IPS-18a (cell line): Measurements from ENCODE around the gene RHBDD1.

Source experiments
- H3K27ac ChIP-seq: one replicate; pipeline ENCODE4 v1.5.1; 2013; ENCODE audit warnings: low read length
- H3K27me3 ChIP-seq: one replicate; pipeline ENCODE4 v1.6.1; 2013; ENCODE audit warnings: mild to moderate bottlenecking, low read length; ENCODE audit not compliant: control insufficient read depth, insufficient read depth
- H3K36me3 ChIP-seq: one replicate; pipeline ENCODE4 v1.6.1; 2013; ENCODE audit warnings: low read depth, low read length; ENCODE audit not compliant: control insufficient read depth
- H3K4me1 ChIP-seq: one replicate; pipeline ENCODE4 v1.6.1; 2013; ENCODE audit warnings: low read depth, low read length; ENCODE audit not compliant: control insufficient read depth
- H3K4me3 ChIP-seq: one replicate; pipeline ENCODE4 v1.5.1; 2013; ENCODE audit warnings: low read length
- H3K9ac ChIP-seq: one replicate; pipeline ENCODE4 v1.6.1; 2013; ENCODE audit warnings: mild to moderate bottlenecking, low read length, moderate library complexity
- H3K9me3 ChIP-seq: one replicate; pipeline ENCODE4 v1.6.1; 2013; ENCODE audit warnings: low read depth, low read length; ENCODE audit not compliant: control insufficient read depth

Gene RHBDD1

DNA sequence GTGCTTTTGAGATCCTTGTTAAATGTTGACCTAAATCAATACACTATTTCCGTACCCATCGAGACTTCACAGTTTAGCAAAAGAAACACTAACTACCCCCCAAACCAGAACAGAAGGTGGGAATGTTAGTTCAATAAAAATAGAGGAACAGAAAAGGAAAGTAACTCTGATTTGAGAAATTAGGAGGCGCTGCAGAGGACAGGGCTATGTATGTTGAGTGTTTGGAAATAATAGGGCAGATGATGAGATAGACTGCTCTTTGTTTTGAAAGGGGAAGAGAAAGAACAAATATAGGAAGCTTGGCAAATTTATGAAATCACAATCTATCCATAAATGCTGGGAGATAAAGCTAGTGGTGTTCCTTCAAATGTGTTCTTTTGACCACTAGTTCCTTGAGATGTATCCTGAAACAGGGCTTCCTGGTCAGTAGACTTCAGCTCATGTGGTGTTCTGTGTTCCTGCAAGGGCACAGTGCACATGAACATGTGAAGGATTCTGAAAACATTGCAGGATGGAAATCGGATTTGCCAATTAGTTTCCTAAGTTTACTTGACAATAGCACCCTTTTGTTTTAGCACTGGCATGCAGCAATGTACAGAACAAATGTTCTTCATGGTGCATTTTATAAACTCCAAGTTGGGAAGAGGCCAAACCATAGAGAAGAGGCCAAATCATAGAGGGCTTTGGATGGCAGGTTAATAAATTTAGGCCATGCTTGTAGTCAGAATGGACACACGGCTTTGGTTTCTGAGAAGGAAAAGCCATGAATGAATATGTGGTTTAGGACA is 39.8 kb downstream of the RHBDD1 start:
- peaks cover 4% of the 10 kb centered on the region for H3K4me1 ChIP-seq
- H3K27ac ChIP-seq = no peak overlapping the region
- no peak overlapping the region for H3K4me3 ChIP-seq
- H3K27me3 ChIP-seq = no peaks in the 10 kb centered on the region
- H3K9ac ChIP-seq = no peak overlapping the region
- no peaks in the 10 kb centered on the region for H3K36me3 ChIP-seq
- H3K9me3 ChIP-seq = no peaks in the 10 kb centered on the region

DNA sequence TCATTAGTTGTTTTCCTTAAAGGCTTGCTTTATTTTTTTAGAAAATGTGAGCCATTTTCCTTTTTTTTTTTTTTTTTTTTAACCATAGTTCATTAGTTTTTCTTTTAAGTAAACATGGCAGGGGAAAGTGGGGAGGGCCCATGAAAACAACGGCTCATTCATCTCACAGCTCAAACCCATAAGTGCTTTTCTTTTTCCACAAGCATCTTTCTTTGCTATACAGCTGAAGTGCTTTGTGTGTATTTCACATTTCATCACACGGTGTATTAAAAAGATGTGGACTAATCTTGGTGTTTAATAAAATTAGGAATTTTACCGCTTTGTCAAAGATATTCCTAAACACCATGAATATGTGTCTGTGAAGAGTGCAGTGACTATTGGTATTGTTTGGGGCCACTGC is 41.6 kb downstream of the RHBDD1 start:
- H3K4me1 ChIP-seq = peaks cover 4% of the 10 kb centered on the region
- H3K27me3 ChIP-seq = no peaks in the 10 kb centered on the region
- no peaks in the 10 kb centered on the region for H3K36me3 ChIP-seq
- H3K4me3 ChIP-seq = no peak overlapping the region
- no peak overlapping the region for H3K27ac ChIP-seq
- H3K9me3 ChIP-seq = no peaks in the 10 kb centered on the region
- no peak overlapping the region for H3K9ac ChIP-seq

DNA sequence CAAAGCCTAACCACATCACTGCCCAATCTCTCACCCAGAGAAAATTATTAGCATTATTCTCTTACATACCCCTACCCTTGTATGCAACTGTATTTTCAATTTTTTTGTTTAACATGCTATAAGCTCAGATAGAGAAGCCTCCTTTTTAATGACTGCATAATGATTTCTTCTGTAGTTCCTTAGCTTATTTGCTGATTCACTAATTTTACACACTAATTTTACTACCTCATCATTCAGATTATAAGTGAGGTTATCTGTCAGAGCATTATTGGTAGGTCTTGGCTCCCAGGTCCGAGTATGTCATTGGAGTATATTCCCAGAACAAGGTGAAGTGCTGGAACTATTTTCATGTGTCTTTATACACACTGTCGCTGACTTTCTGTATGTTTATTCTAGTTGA is 45.4 kb downstream of the RHBDD1 start:
- Histone ChIP-seq H3K9ac (no peak overlapping the region), H3K4me1 (no peaks in the 10 kb centered on the region), H3K9me3 (no peaks in the 10 kb centered on the region), H3K36me3 (no peaks in the 10 kb centered on the region), H3K4me3 (no peak overlapping the region), H3K27ac (no peak overlapping the region), H3K27me3 (no peaks in the 10 kb centered on the region)

DNA sequence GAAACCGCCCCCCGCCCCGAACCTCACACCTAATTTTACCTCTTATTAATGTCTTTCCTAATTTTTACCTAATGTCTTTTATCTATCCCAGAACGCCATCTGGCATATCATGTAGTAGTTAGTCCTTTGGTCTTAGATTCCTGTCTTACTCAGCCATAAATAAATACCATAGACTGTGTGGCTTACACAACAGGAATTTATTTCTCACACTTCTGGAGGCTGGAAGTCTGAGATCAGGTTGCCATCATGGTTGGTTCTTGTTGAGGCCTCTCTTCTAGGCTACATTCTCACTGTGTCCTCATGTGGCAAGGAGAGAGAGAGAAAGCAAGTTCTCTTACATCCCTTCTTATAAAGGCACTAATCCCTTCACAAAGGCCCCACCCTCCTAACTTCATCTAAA is 46.8 kb downstream of the RHBDD1 start:
- Histone ChIP-seq H3K4me3 (no peak overlapping the region), H3K9me3 (no peaks in the 10 kb centered on the region), H3K27ac (no peak overlapping the region), H3K4me1 (no peaks in the 10 kb centered on the region), H3K27me3 (no peaks in the 10 kb centered on the region), H3K36me3 (no peaks in the 10 kb centered on the region), H3K9ac (no peak overlapping the region)

DNA sequence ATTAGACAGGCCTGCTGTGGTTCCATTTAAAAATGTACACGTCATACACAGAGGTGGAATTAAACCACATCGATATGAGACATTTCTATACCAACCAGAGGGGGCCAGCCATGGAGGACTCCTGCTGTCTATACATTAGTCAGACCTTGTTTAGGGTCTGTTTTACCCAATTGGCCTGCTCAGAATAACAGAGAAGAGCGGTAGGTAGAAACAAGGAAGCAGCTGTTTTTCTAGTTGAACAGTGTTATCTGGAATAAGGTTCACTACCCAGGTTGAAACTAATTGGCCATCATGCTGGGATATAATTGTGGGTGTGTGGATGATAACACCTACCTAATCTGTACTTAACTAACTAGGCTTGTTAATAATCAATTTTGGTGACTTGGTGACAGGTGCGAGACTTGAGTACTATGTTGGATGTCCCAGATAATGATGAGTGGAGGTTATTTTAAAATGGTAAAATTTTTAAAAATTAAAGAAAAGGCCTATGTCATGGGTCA is 47.5 kb downstream of the RHBDD1 start:
- no peaks in the 10 kb centered on the region for H3K9me3 ChIP-seq
- H3K4me1 ChIP-seq = no peaks in the 10 kb centered on the region

DNA sequence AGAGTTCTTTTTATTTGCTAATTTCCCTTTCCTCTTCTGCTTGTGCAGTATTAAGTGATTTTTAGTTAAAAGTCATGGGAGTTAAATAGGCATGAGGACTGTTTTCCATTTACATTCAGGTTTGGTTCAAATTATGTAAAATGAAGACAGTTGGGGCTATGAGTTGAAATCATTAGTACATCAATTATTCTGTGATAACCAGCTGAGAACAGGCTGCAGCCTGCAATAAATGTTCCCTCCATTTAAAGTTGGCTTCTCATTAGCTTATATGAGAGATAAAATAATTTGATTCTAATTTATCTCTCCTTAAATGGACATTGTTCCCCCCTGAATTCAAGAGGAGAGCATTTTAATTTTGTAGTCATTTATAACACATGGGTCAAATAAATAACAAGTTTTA is 48.3 kb downstream of the RHBDD1 start:
- H3K27ac ChIP-seq = no peak overlapping the region
- no peak overlapping the region for H3K4me3 ChIP-seq
- no peaks in the 10 kb centered on the region for H3K36me3 ChIP-seq
- no peaks in the 10 kb centered on the region for H3K9me3 ChIP-seq
- no peaks in the 10 kb centered on the region for H3K27me3 ChIP-seq
- no peak overlapping the region for H3K9ac ChIP-seq
- no peaks in the 10 kb centered on the region for H3K4me1 ChIP-seq

More for the DNA sequence above, 47.5 kb downstream of the RHBDD1 start:
- H3K36me3 ChIP-seq = no peaks in the 10 kb centered on the region
- no peak overlapping the region for H3K4me3 ChIP-seq
- no peaks in the 10 kb centered on the region for H3K27me3 ChIP-seq
- no peak overlapping the region for H3K9ac ChIP-seq
- H3K27ac ChIP-seq = no peak overlapping the region

DNA sequence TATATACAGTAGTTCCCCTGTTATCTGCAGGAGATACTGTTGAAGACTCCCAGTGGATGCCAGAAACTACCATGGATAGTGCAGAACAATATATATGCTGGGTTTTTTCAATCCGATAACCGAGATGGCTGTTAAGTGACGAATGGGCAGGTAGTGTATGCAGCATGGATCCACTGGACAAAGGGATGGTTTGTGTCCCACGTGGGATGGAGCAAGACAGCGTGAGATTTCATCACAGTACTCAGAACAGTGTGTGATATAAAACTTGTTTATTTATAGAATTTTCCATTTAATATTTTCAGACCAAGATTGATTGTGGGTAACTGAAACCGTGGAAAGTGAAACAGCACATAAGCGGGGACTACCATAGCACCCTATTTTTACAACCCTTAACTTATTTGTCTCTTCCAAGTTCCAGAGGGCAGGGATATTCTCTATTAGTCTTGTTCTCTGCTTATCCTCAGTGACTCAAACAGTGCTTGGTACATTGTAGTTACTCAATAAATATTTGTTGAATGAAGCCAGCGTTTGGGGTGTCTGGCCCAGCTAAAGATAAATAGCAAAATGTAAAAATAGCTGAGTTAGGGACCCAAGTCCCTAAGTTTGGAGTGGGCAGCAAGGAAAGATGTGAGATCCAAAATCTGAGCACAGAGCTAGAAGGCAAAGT is 50.0 kb downstream of the RHBDD1 start:
- H3K27me3 ChIP-seq = no peaks in the 10 kb centered on the region
- H3K9me3 ChIP-seq = no peaks in the 10 kb centered on the region
- H3K27ac ChIP-seq = no peak overlapping the region

DNA sequence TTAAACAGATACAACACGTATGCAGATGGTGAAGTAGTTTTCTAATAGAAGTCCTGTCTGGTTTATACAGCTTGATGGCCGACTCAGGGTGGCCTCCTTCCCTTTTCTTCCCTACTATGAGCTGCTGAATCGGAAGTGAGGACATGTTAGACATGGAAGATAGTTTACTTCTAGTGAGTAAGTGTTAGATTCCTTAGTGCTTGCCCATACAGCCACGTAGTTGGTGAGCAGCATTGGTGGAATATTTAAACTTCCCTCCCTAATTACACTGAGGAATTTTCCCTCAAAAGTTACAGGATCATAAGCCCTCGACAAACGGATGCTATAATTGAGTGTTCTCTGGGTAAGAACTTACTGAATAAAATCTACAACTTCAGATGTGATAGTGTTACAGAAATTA is 52.1 kb downstream of the RHBDD1 start:
- H3K9me3 ChIP-seq = no peaks in the 10 kb centered on the region
- H3K4me3 ChIP-seq = no peak overlapping the region
- no peaks in the 10 kb centered on the region for H3K36me3 ChIP-seq
- H3K9ac ChIP-seq = no peak overlapping the region
- H3K27me3 ChIP-seq = no peaks in the 10 kb centered on the region
- H3K27ac ChIP-seq = no peak overlapping the region
- no peaks in the 10 kb centered on the region for H3K4me1 ChIP-seq

More for the DNA sequence above, 50.0 kb downstream of the RHBDD1 start:
- no peak overlapping the region for H3K4me3 ChIP-seq
- H3K36me3 ChIP-seq = no peaks in the 10 kb centered on the region
- H3K4me1 ChIP-seq = no peaks in the 10 kb centered on the region
- no peak overlapping the region for H3K9ac ChIP-seq

DNA sequence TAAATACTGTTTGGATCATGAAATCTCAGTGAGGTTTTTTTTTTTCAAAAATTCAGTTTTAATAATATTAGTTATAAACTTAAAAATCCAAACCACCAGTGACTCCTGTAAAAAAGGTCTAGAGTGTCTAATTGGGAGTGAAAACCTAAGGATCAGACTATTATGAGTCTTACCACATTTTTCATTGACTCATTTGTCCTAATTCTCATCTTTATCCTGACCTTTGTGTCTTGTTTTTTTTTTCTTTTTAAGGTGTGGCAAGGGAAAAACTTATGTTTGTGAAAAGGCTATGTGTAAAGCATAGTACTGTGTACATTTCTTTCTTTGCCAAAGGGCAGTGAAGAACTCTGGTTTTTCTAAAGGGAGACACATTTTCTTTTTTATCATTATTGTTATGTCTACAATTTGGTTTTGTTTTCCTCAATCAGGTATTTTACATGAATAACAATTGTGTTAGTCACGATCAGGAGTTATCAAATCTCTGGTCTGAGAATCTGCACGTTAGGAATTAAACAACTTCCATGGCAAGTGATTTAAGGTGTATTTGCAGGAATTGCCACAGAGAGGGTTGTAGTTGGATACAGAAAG is 52.6 kb downstream of the RHBDD1 start:
- Histone ChIP-seq H3K27me3 (no peaks in the 10 kb centered on the region), H3K4me1 (no peaks in the 10 kb centered on the region), H3K4me3 (no peak overlapping the region), H3K9ac (no peak overlapping the region), H3K27ac (no peak overlapping the region), H3K36me3 (no peaks in the 10 kb centered on the region), H3K9me3 (no peaks in the 10 kb centered on the region)

DNA sequence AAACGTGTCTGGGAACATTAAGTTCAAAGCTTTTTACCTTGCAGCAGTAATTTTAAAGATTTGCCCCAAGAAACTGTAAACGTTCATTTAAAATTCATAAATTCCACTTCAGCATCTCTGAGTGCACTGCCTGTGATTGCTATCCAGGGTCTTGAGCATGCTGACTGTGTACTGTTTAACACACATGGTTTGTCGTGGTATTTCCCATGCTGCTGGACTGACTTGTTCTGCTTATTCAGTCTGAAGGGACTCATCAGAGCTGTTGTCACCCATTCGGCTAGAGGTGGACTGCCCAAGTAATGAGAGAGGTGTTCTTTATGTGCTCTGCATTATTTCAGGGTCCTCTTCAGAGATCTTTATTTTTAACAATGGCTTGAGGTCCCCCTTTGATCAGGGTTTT is 53.1 kb downstream of the RHBDD1 start:
- no peaks in the 10 kb centered on the region for H3K4me1 ChIP-seq

DNA sequence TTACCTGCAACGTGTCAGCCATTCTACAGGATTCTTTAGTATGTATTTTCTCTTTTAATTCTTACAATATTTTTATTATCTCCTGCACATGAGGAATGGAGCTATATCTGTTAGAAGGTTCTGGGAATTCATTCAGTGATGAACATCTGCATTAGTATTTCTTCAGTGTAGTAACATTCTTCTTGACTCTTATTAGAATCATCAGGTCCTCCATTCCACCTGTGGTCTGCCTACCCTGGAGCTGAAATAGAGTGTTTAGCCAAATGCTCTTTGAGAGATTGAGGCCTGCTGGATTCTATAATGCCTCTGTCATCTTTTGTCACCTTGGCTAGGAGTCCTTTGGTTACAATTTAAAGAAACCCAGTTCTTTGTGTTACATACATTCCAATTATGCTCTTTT is 54.4 kb downstream of the RHBDD1 start:
- no peak overlapping the region for H3K9ac ChIP-seq
- H3K27me3 ChIP-seq = no peaks in the 10 kb centered on the region
- no peaks in the 10 kb centered on the region for H3K36me3 ChIP-seq
- no peak overlapping the region for H3K27ac ChIP-seq
- no peaks in the 10 kb centered on the region for H3K9me3 ChIP-seq
- H3K4me3 ChIP-seq = no peak overlapping the region
- no peaks in the 10 kb centered on the region for H3K4me1 ChIP-seq

More for the DNA sequence above, 53.1 kb downstream of the RHBDD1 start:
- H3K27me3 ChIP-seq = no peaks in the 10 kb centered on the region
- H3K4me3 ChIP-seq = no peak overlapping the region
- no peaks in the 10 kb centered on the region for H3K36me3 ChIP-seq
- H3K27ac ChIP-seq = no peak overlapping the region
- no peak overlapping the region for H3K9ac ChIP-seq
- H3K9me3 ChIP-seq = no peaks in the 10 kb centered on the region
